ENCODE data around the gene FRMD1.

GRCh38 chr6:168041928-168042327, 37.1 kb downstream of the FRMD1 start:
- no peak for TF ChIP-seq CTCF (IDR thresholded peaks at IDR 0.05; ENCODE audit: insufficient read depth, low read depth, low read length)
- no peak for TF ChIP-seq EZH2 (IDR thresholded peaks at IDR 0.05; ENCODE audit: insufficient read depth, low read length)

Data from astrocyte (in vitro differentiated cells and primary cell).